Tibial artery (tissue), 4 donors: Measurements from ENCODE around the gene B3GNT2.
"Not testable (repeated sequence)": the region's sequence is repeated elsewhere in the genome, so short reads cannot be mapped to it uniquely, and the experiment has no call there.

ENCODE experiments used
- DNase-seq, 2 donors: peaks; one replicate each; pipeline ENCODE4 v3.0.0-alpha.2; 2019
- H3K27ac ChIP-seq, 2 donors: fragments of 200-600 bp; sonication (generic) in 1 of 2; 1 replicate in 1 of 2; 2 replicates in 1 of 2; pipeline ENCODE4 v1.5.1; 2018 to 2019; ENCODE audit warnings: mild to moderate bottlenecking in 1 of 2
- H3K27me3 ChIP-seq, 2 donors: fragments of 200-600 bp; sonication (generic) in 1 of 2; one replicate each; pipeline versions ENCODE4 v1.5.1 to v1.6.0; 2016 to 2019
- H3K36me3 ChIP-seq, 3 donors: fragments of 200-600 bp; sonication (generic) in 2 of 3; one replicate each; pipeline ENCODE4 v1.5.1; 2016 to 2019; ENCODE audit warnings: mild to moderate bottlenecking in 2 of 3
- H3K4me1 ChIP-seq, 4 donors: fragments of 200-600 bp; sonication (generic) in 2 of 4; 1 replicate in 3 of 4; 2 replicates in 1 of 4; pipeline ENCODE4 v1.5.1; 2016 to 2019
- H3K4me3 ChIP-seq, 2 donors: fragments of 200-600 bp; sonication (generic) in 1 of 2; 1 replicate in 1 of 2; 2 replicates in 1 of 2; pipeline ENCODE4 v1.5.1; 2018 to 2019; ENCODE audit warnings: mild to moderate bottlenecking in 2 of 2
- H3K9me3 ChIP-seq, 3 donors: fragments of 200-600 bp; sonication (generic) in 1 of 3; one replicate each; pipeline ENCODE4 v1.5.1; 2016 to 2019
- intact Hi-C: fragments of 100-400 bp; cut with DNase I; formaldehyde crosslinking; loops from one replicate; pipeline ENCODE4 v1.15.0; 2023; ENCODE audit warnings: low total_unique reads
- TF ChIP-seq, protein P1 (sequence below), 2 experiments: fragments of 200-600 bp in 1 of 2; fragments of 450-650 bp in 1 of 2; IDR thresholded peaks; one replicate each; pipeline ENCODE4 v1.5.1; 2017 to 2019; ENCODE audit warnings: antibody characterized with exemption in 2 of 2, mild to moderate bottlenecking in 1 of 2, moderate library complexity in 1 of 2

The B3GNT2 gene

DNA sequence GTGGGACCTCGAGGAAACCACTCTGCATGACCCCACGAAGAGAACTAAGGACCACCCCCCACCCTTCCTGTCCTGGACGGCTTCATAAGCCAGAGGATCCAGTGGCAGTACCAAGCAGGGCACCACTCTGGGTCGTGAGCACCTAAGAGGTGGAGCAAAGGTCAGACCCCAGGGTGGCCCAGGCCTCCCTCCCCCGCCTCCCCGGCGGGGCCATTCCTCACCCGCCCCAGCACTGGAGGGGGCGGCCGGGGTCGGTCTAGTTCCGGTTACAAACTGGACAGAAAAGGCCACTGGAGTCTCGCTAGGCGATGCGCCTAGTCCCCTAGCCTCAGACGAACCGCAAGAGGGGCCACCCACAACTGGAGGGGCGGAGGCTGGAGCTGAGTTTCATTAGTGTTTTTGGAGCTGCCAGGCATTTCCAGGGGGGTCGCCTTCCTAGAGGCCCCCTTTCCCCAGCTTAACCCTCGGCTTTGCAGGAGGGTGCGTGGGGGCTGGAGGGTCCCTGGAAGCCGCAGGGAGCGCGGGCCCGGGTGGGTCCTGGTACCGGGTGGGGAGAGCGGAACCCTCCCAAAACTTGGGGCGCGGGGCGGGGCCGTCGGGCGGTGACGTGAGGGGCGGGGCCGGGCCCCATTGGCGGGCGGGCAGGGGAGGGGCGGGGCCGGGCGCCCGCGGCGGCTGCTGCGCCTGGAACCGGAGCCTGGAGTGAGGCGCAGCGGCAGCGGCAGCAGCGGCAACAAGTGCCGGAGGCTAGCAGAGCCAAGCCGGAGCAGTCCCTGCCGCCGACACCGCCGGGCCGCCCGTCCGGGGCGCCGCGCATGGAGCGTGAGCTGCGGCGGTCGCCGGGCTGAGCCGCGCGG, at the start of gene B3GNT2:
B3GNT2 (plus strand) TSS at position 695 of the 857 bp plus-strand sequence. CDS start 26,106 bp downstream, outside the sequence.
- Histone ChIP-seq H3K27ac (peak within 1 kb of the TSS; percentile 92 to 93), H3K4me1 (peaks cover 0 to 40% (median 17%) of the 10 kb centered on the region in 4 donors), H3K9me3 (no peaks in the 10 kb centered on the region), H3K27me3 (no peaks in the 10 kb centered on the region), H3K36me3 (no peaks in the 10 kb centered on the region), H3K4me3 (peak within 1 kb of the TSS; percentile 88 to 94)
- TF ChIP-seq, protein P1, sequence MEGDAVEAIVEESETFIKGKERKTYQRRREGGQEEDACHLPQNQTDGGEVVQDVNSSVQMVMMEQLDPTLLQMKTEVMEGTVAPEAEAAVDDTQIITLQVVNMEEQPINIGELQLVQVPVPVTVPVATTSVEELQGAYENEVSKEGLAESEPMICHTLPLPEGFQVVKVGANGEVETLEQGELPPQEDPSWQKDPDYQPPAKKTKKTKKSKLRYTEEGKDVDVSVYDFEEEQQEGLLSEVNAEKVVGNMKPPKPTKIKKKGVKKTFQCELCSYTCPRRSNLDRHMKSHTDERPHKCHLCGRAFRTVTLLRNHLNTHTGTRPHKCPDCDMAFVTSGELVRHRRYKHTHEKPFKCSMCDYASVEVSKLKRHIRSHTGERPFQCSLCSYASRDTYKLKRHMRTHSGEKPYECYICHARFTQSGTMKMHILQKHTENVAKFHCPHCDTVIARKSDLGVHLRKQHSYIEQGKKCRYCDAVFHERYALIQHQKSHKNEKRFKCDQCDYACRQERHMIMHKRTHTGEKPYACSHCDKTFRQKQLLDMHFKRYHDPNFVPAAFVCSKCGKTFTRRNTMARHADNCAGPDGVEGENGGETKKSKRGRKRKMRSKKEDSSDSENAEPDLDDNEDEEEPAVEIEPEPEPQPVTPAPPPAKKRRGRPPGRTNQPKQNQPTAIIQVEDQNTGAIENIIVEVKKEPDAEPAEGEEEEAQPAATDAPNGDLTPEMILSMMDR (IDR thresholded peaks at IDR 0.05) = no peak
- intact Hi-C loops = loop anchor here (10.0 kb wide), 1 partner anchor 271 kb away; no protein-coding TSS in a partner anchor
- DNase-seq = peak; percentile 66 to 88

DNA sequence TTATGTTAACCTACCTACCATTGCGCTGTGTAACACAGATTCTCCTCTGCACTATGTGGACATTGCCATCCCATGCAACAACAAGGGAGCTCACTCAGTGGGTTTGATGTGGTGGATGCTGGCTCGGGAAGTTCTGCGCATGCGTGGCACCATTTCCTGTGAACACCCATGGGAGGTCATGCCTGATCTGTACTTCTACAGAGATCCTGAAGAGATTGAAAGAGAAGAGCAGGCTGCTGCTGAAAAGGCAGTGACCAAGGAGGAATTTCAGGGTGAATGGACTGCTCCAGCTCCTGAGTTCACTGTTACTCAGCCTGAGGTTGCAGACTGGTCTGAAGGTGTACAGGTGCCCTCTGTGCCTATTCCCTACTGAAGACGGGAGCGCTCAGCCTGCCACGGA, 49.1 kb upstream of the B3GNT2 start:
- H3K27ac ChIP-seq, intact Hi-C loops, H3K4me1 ChIP-seq, H3K36me3 ChIP-seq, DNase-seq, H3K9me3 ChIP-seq, H3K27me3 ChIP-seq, H3K4me3 ChIP-seq: not testable (repeated sequence)

GRCh38 chr2:62147610-62148301, 48.2 kb upstream of the B3GNT2 start:
- H3K4me3 ChIP-seq = no peak overlapping the region
- no peak overlapping the region for H3K27ac ChIP-seq
- no peaks in the 10 kb centered on the region for H3K36me3 ChIP-seq
- no peaks in the 10 kb centered on the region for H3K27me3 ChIP-seq
- intact Hi-C loops = no loop called here
- no peaks in the 10 kb centered on the region for H3K4me1 ChIP-seq
- no peaks in the 10 kb centered on the region for H3K9me3 ChIP-seq
- TF ChIP-seq, protein P1 (IDR thresholded peaks at IDR 0.05) = no peak
- DNase-seq = no peak

DNA sequence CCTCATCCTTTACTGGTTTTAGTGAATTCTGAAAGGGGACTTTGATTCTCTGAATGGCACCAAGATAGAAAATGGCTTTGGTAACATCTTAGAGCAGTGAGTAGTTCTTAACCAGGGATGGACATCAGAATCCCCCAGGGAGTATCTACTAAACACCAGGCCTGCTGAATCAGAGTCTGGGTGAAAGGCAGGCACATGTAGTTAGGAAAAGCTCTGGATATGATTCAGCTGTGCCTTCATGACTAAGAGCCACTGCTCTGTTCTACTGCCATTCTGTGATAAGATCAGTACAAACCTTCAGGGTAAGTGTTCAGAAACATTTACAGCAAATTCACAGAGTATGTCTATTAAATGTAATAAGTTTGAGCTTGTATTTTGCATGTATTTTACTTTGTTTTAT, 46.2 kb upstream of the B3GNT2 start:
- Histone ChIP-seq H3K4me3 (no peak overlapping the region), H3K27me3 (no peaks in the 10 kb centered on the region), H3K27ac (no peak overlapping the region), H3K36me3 (no peaks in the 10 kb centered on the region), H3K4me1 (no peaks in the 10 kb centered on the region), H3K9me3 (no peaks in the 10 kb centered on the region)
- TF ChIP-seq, protein P1 (IDR thresholded peaks at IDR 0.05) = no peak
- no peak for DNase-seq
- intact Hi-C loops = no loop called here

GRCh38 chr2:62150597-62151305, 45.2 kb upstream of the B3GNT2 start:
- DNase-seq = no peak
- H3K9me3 ChIP-seq = no peaks in the 10 kb centered on the region
- H3K4me1 ChIP-seq = no peaks in the 10 kb centered on the region
- no peaks in the 10 kb centered on the region for H3K27me3 ChIP-seq
- no peak overlapping the region for H3K4me3 ChIP-seq
- no peaks in the 10 kb centered on the region for H3K36me3 ChIP-seq
- intact Hi-C loops = no loop called here
- H3K27ac ChIP-seq = no peak overlapping the region
- TF ChIP-seq, protein P1 (IDR thresholded peaks at IDR 0.05) = no peak
